Measurements from ENCODE around the gene PPP2R5C.

- TF ChIP-seq CTCF (conservative IDR thresholded peaks at IDR 0.05; ENCODE audit: low read depth, low read length), result no peak
- TF ChIP-seq RAD21 (IDR thresholded peaks at IDR 0.05; ENCODE audit: low read length), result no peak
- no peak for TF ChIP-seq POLR2A (IDR thresholded peaks at IDR 0.05; ENCODE audit: low read depth, low read length)
Measured at GRCh38 chr14:101824339-101824727, 62.8 kb downstream of the PPP2R5C start.
